Ovary (tissue), 3 donors: ENCODE data around the gene EPB41L4B.

Source experiments
- EP300 ChIP-seq: sonication (generic); formaldehyde crosslinking; IDR thresholded peaks from one replicate; pipeline ENCODE4 v1.6.1; 2017; ENCODE audit warnings: antibody characterized with exemption
- POLR2A ChIP-seq: fragments of 450-650 bp; IDR thresholded peaks from one replicate; pipeline ENCODE4 v1.6.1; 2017; ENCODE audit warnings: antibody characterized with exemption, mild to moderate bottlenecking, moderate library complexity
- TF ChIP-seq, protein P1 (sequence below), 3 donors: fragments of 450-650 bp in 2 of 3; fragments of 200-600 bp in 1 of 3; IDR thresholded peaks; one replicate each; pipeline versions ENCODE4 v1.5.1 to v1.8.0; 2016 to 2022; ENCODE audit warnings: antibody characterized with exemption in 3 of 3, mild to moderate bottlenecking in 1 of 3
- donor health status: DM: no; HTN: no; CAD: no.

DNA sequence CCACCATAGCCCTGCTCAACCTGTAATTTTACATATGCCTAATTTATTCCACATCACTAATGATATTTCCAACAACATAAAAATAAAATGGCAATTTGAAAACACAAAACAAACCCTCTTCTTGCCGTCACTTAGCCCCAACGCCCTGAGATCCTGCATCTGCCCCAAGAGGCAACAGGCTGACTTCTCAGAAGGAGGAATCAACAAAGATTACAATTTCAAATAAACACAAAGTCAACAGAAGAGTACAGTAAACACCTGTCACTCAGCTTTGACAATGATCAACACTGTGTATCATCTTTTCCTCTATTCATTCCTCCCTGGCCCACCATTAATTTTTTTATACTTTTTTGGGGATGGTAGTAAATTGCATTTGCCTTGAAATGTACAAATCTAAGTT is 19.8 kb downstream of the EPB41L4B start:
- TF ChIP-seq POLR2A (no peak), EP300 (no peak)
- TF ChIP-seq, protein P1, sequence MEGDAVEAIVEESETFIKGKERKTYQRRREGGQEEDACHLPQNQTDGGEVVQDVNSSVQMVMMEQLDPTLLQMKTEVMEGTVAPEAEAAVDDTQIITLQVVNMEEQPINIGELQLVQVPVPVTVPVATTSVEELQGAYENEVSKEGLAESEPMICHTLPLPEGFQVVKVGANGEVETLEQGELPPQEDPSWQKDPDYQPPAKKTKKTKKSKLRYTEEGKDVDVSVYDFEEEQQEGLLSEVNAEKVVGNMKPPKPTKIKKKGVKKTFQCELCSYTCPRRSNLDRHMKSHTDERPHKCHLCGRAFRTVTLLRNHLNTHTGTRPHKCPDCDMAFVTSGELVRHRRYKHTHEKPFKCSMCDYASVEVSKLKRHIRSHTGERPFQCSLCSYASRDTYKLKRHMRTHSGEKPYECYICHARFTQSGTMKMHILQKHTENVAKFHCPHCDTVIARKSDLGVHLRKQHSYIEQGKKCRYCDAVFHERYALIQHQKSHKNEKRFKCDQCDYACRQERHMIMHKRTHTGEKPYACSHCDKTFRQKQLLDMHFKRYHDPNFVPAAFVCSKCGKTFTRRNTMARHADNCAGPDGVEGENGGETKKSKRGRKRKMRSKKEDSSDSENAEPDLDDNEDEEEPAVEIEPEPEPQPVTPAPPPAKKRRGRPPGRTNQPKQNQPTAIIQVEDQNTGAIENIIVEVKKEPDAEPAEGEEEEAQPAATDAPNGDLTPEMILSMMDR (IDR thresholded peaks at IDR 0.05) = no peak
